ENCODE results near the gene UBXN6.

The UBXN6 gene

GRCh38 chr19:4455719-4456475, 1.7 kb downstream of the UBXN6 start:
- no peak for DNase-seq

GRCh38 chr19:4454747-4455718, 2.6 kb downstream of the UBXN6 start:
- no peak for DNase-seq

DNA sequence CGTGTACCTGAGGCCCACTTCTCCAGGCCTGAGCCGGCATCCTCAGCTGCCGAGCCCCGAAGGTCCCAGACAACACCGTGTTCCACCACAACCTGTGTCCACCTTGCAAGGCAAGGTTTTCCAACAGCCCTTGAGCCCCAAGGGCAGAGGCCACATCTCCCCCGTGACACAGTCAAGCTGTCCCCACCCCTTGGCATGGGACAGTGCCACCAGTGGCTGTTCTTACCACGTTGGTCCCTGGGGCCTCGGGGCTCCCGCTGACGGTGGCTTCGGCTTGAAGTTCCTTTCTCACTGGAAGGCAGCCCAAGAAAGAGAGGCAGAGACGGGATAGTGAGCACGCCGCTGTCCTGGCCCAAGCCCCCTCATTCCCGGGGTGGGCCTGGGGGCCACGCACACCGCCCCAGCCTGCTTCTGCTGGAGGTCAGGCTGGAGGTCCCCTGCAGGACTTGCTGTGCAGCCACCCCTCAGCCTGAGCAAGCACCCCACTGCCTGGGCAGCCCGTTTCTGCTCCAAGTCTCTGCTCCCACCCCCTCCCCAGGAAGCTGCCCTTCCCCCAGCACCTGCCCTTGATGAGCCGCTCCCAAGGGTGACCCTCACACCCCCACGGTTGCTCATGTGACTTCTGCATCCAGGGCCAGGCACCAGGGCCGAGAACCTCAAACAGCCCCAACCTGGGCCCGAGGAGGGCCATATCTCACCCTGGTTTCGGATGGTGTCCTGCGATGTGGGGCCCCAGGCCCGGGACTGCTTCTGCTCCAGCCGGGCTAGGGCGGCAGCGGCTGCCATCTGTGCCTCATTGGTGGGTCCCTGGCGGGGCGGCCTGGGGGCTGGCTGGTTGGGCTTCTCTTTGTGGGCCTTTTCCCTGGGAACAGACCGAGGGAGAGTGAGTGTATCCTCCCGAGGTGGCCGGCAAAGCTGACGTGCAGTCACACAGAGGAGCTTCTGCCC, 4.1 kb downstream of the UBXN6 start:
- DNase-seq, result no peak

DNA sequence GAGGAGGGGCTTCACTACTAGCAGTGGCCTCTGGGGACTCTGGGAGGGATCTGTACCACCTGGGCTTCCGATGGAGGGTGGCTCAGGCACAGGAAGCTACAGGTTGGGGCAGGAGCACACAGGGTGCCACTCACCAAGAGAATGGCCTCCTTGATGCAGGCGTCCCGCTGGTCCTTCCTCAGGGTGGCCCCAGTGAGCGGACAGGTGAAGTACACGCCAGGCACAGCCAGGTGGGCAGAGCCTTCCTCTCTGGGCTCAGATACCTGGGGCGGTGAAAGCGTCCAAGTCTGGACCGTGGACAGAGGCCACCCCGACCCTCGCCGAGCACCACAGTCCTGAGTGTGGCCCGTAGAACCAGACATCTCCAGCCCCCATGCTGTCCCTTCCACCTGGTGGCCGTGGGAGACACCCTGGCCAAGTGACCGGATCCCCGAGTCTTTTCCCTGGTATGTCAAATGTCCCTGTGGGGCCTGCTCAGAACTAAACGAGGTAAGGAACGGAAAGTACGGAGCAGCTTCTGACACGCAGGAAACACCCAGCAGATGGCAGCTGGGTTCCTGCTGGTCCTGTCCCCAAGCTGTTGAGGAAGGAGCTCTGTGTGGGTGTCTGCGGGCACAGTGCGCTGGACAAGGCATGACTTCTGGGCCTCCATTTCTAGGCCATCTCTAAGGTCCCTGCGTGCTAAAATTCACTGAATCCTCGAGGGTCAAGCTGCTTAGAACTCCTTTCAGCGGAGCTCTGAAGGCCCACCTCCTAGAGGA, 5.2 kb downstream of the UBXN6 start:
- DNase-seq, result no peak

DNA sequence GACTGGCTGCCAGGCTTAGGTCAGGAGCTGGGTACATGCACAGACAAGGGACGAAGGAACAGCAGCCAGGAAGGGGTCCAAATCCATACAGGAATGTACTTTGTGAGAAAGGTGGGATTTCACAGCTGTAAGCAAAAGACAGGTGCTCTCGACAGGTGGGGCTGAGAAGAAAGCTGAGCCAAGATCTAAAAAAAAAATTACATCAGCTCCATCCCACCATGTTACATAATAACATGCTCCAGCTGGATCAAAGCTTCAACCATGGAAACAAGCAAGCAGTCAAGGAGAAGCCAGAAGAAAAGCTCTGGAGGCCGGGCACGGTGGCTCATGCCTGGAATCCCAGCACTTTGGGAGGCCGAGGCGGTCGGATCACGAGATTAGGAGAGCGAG, 8.0 kb downstream of the UBXN6 start:
- no peak for DNase-seq

DNA sequence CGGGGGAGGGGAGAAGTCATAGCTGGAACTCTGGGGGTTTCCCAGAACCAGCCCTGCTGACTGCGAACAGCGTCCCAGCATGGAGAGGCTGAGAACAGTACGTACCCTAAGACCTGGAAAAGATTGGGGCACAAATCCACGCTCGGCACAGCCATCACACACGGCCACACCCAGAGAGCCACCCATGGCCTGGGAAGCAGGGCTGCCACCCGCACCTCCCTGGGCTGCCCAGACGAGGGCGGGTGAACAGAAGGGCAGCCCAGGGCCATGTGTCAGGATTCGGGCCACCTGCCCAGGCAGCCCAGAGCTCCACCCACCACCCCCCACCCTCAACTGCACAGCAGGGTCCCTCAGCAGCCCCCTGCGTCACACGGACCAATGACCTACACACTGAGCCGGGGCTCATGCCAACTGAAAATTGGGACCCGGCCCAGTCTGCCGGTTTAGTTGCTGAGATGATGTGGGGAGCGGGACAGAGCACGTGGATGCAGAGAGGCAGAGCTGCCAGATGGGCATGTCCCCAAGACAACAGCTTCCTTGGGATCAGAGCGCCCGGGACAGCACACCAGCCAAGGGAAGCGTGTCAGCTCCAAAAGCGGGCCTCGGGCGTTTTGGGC, 8.5 kb downstream of the UBXN6 start:
- no peak for DNase-seq

DNA sequence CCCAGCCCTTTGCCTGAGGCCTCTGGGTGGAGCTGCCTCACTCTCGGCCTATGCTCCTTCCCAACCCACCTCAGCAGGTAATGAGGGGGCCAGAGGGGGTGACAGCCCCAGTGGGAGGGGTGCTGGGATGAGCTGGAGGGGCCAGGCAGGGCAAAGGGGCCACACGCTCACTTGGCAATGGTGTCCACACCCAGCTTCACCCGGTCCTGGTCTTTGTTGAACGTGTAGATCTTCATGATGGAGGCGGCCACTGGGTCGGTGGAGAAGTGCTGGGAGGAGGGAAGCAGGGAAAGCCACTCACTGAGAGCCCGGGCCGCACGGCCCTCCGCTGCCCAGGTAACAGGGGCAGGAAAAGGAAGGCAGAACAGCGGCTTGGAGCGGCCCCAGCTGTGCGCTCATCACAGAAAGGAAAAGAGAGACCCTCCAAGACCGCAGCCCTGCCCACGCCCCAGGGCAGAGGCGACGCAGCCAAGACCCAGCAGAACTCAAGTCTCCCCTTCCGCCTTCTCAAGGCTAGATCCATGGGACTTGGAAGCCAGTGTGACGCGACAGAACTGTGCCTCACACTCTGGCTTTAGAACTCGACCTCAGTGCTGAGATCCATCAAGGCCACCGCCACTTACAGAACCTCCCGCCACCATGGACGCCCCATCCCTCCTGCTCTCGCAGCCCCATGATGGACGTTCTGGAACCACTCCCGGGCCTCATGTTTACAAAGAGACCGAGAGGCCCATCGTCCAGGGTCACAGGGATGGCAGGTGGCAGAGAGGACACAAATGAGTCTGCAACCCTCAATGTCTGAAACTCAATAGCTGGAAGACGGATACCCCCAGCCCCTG, 9.2 kb downstream of the UBXN6 start:
- DNase-seq, result no peak

DNA sequence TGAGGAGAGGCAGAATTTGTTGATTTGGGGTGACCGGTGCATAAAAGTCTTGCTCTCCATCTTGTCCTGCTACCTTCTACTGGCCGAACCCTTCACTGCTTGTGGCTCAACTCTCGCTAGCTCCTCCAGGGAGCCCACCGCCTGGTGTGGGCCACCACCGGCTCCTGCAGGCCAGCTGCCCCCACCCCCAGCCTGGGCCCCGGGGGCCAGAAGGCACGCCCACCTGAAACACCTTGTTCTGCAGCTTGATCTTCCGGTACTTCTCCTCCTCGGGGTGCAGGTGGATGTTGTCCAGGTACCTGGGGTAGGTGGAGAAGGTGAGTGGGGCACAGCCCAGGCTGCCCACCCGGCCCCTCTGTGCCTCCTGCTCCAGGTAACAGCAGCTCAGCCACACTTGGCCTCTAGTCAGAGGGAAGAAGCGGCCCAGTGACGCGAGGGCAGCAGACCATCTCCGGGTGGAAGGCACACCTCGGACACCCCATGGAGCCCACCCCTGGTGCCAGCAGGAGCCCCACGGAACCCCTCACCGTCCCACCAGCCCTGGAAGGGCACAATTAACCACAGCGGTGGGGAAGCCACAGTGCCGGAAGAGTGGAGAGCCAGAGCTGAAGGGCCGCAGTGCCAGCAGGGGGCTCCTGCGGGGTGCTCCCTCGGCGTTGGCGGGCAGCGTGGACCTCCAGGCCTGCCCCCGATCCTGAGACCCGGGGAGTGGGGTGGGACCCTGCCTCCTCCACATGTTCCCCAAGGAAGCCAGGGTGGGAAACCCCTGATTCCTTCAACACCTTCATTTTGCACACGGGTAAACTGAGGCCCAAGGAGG, 10.1 kb downstream of the UBXN6 start:
- no peak for DNase-seq

GRCh38 chr19:4446704-4447200, 10.8 kb downstream of the UBXN6 start:
- no peak for DNase-seq

DNA sequence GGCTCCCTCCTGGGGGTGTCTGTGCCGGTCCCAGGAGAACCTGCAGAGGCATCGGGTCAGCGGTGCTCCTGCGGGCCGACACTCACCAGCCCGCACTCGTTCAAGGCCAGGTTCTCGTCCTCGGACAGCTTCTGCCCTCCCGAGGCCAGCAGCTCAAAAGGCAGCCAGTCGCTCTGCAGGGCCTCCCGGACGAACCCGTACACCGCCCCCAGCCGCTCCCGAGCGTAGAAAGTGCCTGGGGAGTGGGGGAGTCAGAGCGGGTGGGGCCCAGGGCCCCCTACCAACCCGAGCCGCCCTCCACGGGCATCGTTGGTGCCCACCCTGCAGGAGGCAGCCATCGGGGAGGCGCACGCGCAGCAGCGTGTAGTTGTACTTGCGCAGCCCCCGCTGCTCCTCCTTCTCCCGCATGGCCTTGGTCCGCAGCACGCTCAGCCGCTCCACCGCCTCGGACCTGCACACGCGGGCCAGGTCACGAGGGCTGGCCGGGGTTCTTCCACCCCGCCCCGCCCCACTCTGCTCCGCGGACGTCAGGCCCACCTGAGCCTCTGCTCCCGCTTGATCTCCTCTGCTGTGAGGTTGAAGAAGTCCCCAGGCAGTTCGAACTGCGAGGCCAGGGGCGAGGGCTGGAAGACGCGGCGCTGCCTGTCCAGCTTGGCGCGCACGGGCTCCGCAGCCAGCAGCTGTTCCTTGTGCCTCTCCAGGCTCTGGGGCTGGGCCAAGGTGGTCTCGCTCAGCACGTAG, 11.5 kb downstream of the UBXN6 start:
- DNase-seq, result no peak

DNA sequence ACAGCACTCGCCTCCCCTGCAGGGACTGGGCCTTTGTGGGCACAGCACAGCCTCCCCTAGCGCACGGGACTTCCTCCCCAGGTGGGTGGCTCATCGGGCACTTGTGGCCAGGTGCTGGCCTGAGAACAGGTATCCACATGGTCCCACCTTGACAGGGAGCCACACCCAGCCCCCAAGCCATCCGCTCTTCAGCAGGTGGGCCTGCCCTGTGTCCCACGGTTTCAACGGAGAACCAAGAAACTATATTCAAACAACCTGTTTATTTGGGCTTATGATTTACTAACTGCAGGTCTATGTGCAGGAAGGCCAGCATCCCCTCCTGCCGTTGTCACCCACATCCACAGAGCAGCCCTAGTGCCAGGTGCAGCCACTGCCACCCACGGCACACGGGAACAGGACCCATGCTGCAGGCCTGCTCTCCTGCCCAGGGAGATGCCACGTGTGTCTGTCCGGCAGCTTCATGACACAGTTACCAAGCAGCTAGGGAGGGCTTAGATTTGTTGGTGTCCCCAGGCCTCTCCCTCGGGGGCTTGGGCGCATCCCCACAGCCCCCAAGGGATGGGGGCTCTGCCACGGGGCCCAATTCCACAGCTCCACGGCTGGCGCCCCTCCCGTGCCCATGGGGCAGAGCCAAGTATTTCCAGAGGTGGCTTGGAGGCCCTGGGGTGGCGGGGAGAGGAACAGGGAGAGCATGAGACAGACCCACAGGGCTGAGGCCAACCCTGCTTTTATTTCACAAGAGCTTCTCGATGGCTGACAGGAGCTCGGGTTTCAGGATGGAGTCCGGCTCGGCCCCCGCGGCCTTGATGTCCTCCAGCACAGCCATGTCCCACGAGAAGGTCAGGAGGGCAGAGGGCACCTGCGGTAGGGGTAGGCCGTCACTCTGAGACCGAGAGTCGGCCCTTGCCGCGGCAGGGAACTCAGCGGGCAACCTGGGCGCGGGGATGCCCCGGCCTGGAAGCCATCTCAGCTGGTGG, 12.5 kb downstream of the UBXN6 start:
- no peak for DNase-seq

- no peak for DNase-seq
Measured at GRCh38 chr19:4443966-4444764, 13.4 kb downstream of the UBXN6 start.

DNA sequence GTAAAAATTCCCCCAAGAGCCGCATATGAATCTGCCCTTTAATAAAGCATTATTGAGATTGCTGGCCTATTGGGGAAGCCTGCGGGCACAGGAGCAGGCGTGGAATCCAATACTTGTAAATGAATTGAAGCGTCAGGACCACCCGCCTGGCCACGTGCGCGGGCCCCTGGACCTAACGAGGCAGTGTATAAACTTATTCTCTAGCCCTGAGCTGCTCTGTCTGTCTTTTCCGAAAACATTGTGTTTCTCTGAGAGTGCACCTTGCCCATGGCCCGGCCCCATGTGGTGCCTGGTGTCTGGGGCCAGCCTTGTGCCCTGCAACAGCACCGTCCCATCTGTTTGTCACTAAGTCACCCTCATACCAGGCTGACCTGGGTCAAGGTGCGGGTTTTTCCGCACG, 14.4 kb downstream of the UBXN6 start:
- DNase-seq, result no peak

DNA sequence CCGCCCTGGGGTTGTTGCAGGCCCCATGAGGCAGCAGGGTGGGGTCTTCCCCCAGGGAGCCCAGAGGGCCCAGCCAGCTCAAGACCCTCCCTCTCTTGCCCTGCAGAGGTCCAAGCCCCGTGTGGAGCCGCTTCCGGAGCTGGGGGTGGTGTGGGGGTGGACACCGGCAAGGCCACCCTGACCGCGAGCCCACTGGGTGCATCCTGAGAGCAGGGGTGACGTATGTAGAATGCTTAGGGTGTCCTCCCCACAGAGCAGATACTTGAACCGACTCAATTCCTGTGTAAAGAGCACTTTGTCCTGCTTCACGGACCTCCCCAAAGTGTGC, 14.8 kb downstream of the UBXN6 start:
- DNase-seq, result no peak

DNA sequence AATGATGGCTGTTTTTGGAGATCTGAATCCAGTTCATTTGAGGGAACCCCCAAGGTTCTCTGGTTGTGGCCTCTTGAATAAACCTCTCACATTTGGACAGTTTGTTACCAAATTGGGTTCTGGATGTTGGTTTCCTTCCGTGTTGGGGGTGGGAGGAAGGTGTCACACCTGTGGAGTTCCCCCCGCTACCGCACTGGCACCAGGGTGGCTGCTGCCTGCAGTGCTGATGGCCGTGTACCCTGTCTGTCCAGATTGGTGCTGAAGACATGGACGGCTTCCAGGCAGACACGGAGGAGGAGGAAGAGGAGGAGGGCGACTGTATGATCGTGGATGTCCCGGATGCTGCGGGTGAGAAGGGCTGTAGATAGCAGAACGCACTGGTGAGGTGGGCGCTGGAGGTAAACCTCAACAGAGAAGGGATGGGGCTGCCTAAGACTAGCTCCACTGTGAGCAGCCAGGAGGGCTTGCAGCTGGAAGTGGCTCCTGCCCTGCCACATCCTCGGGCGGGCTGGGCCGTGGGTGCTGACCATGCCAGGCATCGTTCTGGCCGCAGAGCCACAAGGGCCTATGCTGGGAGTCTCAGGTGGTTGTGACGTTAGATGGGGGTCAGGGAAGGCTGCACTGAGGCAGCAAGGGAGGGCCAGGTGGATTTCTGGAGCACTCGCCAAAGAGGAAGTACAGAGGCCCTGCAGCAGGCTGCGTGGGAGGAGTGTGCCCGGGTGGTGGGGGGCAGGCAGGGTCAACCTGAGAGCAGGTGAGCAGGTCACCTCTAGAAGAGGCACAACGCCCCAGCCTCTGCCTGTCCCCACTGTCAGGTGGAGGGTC, 15.4 kb downstream of the UBXN6 start:
- no peak for DNase-seq

DNA sequence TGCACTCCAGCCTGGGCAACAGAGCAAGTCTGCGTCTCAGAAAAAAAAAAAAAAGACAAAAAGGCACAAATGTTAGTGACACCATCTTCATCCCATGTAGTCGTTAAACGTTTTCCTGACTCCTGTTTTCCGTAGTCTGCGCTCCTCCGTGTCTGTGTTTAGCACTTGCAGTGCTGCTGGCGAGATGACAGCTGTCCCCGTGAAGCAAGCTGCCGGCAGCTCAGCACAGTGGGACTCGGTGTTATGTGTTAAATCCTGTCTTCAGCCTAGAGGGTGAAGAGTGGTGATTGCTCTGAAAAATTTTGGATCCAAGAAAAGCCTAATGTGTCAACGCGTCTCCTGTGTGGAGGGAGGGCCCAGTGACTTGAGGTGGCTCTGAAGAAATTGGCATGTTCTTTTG, 18.4 kb downstream of the UBXN6 start:
- no peak for DNase-seq

All from NCI-H1436 treated with DMSO at 0.1 percent for 48 hours (cell line).